Neural cell (in vitro differentiated cells): Measurements from ENCODE around the gene HACD3.

Source experiments
- CTCF ChIP-seq: fragments of 450-650 bp; IDR thresholded peaks from 2 replicates; pipeline ENCODE4 v1.5.1; 2014; ENCODE audit warnings: antibody characterized with exemption, mild to moderate bottlenecking, moderate library complexity; ENCODE audit not compliant: poor library complexity, severe bottlenecking
- EP300 ChIP-seq: fragments of 450-650 bp; conservative IDR thresholded peaks from 2 replicates; pipeline ENCODE4 v1.6.1; 2014; ENCODE audit warnings: antibody characterized with exemption, mild to moderate bottlenecking, moderate library complexity; ENCODE audit not compliant: poor library complexity, severe bottlenecking
- EZH2 ChIP-seq: fragments of 200-600, 300-800 bp; shearing (Covaris generic), sonication (generic); IDR thresholded peaks from 2 replicates; pipeline ENCODE4 v1.6.1; 2014; ENCODE audit warnings: antibody characterized with exemption, low read length, borderline replicate concordance, mild to moderate bottlenecking; ENCODE audit not compliant: insufficient read depth, poor library complexity, severe bottlenecking
- POLR2AphosphoS5 ChIP-seq: IDR thresholded peaks from 2 replicates; pipeline ENCODE4 v1.6.1; 2012
- RAD21 ChIP-seq: fragments of 450-650 bp; conservative IDR thresholded peaks from 2 replicates; pipeline ENCODE4 v1.6.1; 2014; ENCODE audit warnings: antibody characterized with exemption, mild to moderate bottlenecking, moderate library complexity
- TAF1 ChIP-seq: IDR thresholded peaks from 2 replicates; pipeline ENCODE4 v1.6.1; 2012; ENCODE audit warnings: low read depth

GRCh38 chr15:65518633-65519285 lies 11.5 kb upstream of the HACD3 start:
- TF ChIP-seq CTCF, result no peak
- no peak for TF ChIP-seq RAD21
- no peak for TF ChIP-seq POLR2AphosphoS5
- TF ChIP-seq EP300, result no peak
- TF ChIP-seq EZH2, result no peak
- TF ChIP-seq TAF1, result no peak
